Neural cell (in vitro differentiated cells): ENCODE data around the gene PCDH9.

Experiments
- CTCF ChIP-seq: fragments of 450-650 bp; IDR thresholded peaks from 2 replicates; pipeline ENCODE4 v1.5.1; 2014; ENCODE audit warnings: antibody characterized with exemption, mild to moderate bottlenecking, moderate library complexity; ENCODE audit not compliant: poor library complexity, severe bottlenecking
- EP300 ChIP-seq: fragments of 450-650 bp; conservative IDR thresholded peaks from 2 replicates; pipeline ENCODE4 v1.6.1; 2014; ENCODE audit warnings: antibody characterized with exemption, mild to moderate bottlenecking, moderate library complexity; ENCODE audit not compliant: poor library complexity, severe bottlenecking
- EZH2 ChIP-seq: fragments of 200-600, 300-800 bp; shearing (Covaris generic), sonication (generic); IDR thresholded peaks from 2 replicates; pipeline ENCODE4 v1.6.1; 2014; ENCODE audit warnings: antibody characterized with exemption, low read length, borderline replicate concordance, mild to moderate bottlenecking; ENCODE audit not compliant: insufficient read depth, poor library complexity, severe bottlenecking
- MXI1 ChIP-seq: fragments of 450-650 bp; conservative IDR thresholded peaks from 2 replicates; pipeline ENCODE4 v1.6.1; 2014; ENCODE audit warnings: antibody characterized with exemption, mild to moderate bottlenecking; ENCODE audit not compliant: poor library complexity, severe bottlenecking
- POLR2AphosphoS5 ChIP-seq: IDR thresholded peaks from 2 replicates; pipeline ENCODE4 v1.6.1; 2012
- TAF1 ChIP-seq: IDR thresholded peaks from 2 replicates; pipeline ENCODE4 v1.6.1; 2012; ENCODE audit warnings: low read depth

- no peak for TF ChIP-seq TAF1
- TF ChIP-seq EP300: peak; percentile 73
- peak; percentile 19 for TF ChIP-seq POLR2AphosphoS5
- no peak for TF ChIP-seq CTCF
- no peak for TF ChIP-seq MXI1
- TF ChIP-seq EZH2: no peak
Measured at GRCh38 chr13:67117010-67117550, 113.1 kb downstream of the PCDH9 start.
